K562 (cell line): ENCODE results near the gene SLC22A16. TPM values are rescaled to one million over a fixed set of nuclear protein-coding genes. Genes with fewer than 3 reads are reported as not detected.

Source experiments
- ATAC-seq: fragments of 200-7000 bp; cut with Tn5 transposase; 3 replicates; pipeline ENCODE4 v1.9.1; 2020; ENCODE audit warnings: moderate library complexity
- BruUV-seq: library from RNA; stranded (reverse); fragments of 400-500 nt; replicated peaks from 2 replicates; lab custom pipeline; 2021; lab: Mats Ljungman, UMichigan
- CTCF ChIA-PET: fragments of 300-600 bp; formaldehyde crosslinking; extraction: SDS; loops from one replicate; lab custom pipeline; 2021; ENCODE audit warnings: low intra/inter-chr PET ratio; lab: Yijun Ruan, JAX
- POLR2A ChIA-PET: fragments of 300-600, 350-650 bp; sonication (Branson Sonifier 250); formaldehyde crosslinking; extraction: SDS; loops from one replicate; lab custom pipeline; 2021; ENCODE audit warnings: antibody characterized with exemption, inconsistent platforms; lab: Yijun Ruan, JAX
- DNase-seq, 4 experiments: peaks; one replicate each; pipeline versions ENCODE4 v3.0.0 to v3.0.0-alpha.2; 2011 to 2018; ENCODE audit warnings: low spot score in 3 of 4, mixed read lengths in 3 of 4; ENCODE audit errors: extremely low read depth in 1 of 4
- FAIRE-seq: peaks from 2 replicates; lab custom pipeline; 2011; peaks lifted over from hg19 to GRCh38; lab: Jason Lieb, UNC
- H2AFZ ChIP-seq: 2 replicates; pipeline ENCODE4 v1.6.0; 2011; ENCODE audit warnings: low read depth, low read length, control low read depth, inconsistent platforms
- H3K27ac ChIP-seq: fragments of 200-600 bp; 3 replicates; pipeline ENCODE4 v1.8.0; 2011; ENCODE audit warnings: low read depth, mild to moderate bottlenecking, control low read depth, inconsistent platforms, low read length, moderate library complexity, mixed read lengths; ENCODE audit errors: extremely low read depth
- H3K27me3 ChIP-seq, 2 experiments: fragments of 300-600 bp in 1 of 2; 2 replicates in 1 of 2; 3 replicates in 1 of 2; pipeline versions ENCODE4 v1.6.0 to v1.8.0; 2011; ENCODE audit warnings: inconsistent platforms in 2 of 2, low read length in 2 of 2, mild to moderate bottlenecking in 1 of 2, mixed read lengths in 1 of 2, moderate library complexity in 1 of 2; ENCODE audit not compliant: control insufficient read depth in 2 of 2, insufficient read depth in 2 of 2
- H3K36me3 ChIP-seq: fragments of 300-600 bp; 3 replicates; pipeline ENCODE4 v1.8.0; 2011; ENCODE audit warnings: mild to moderate bottlenecking, low read length, inconsistent platforms; ENCODE audit not compliant: control insufficient read depth, insufficient read depth
- H3K4me1 ChIP-seq, 2 experiments: fragments of 200-600 bp in 1 of 2; replicated peaks in 1 of 2; 2 replicates in 1 of 2; 3 replicates in 1 of 2; pipeline versions ENCODE4 v1.5.1 to v1.8.0; 2011; ENCODE audit warnings: inconsistent platforms in 2 of 2, low read length in 2 of 2, mild to moderate bottlenecking in 1 of 2, mixed read lengths in 1 of 2, moderate library complexity in 1 of 2; ENCODE audit not compliant: control insufficient read depth in 2 of 2, insufficient read depth in 2 of 2
- H3K4me2 ChIP-seq: 2 replicates; pipeline ENCODE4 v1.6.1; 2011; ENCODE audit warnings: low read length, control low read depth, inconsistent platforms, mixed read lengths; ENCODE audit not compliant: insufficient read depth
- H3K4me3 ChIP-seq: fragments of 200-600 bp; sonication (generic), shearing (Covaris generic); 2 replicates; pipeline ENCODE4 v1.5.1; 2016; ENCODE audit warnings: control low read depth, inconsistent platforms
- H3K79me2 ChIP-seq: fragments of 200-600 bp; 3 replicates; pipeline ENCODE4 v1.8.0; 2011; ENCODE audit warnings: low read length, inconsistent platforms; ENCODE audit not compliant: control insufficient read depth, insufficient read depth
- H3K9ac ChIP-seq, 2 experiments: 2 replicates each; pipeline versions ENCODE4 v1.6.0 to v1.6.1; 2011; ENCODE audit warnings: low read depth in 2 of 2, low read length in 2 of 2, control low read depth in 1 of 2, inconsistent platforms in 1 of 2, mild to moderate bottlenecking in 1 of 2, mixed read lengths in 1 of 2; ENCODE audit not compliant: insufficient read depth in 1 of 2
- H3K9me1 ChIP-seq: one replicate; pipeline ENCODE4 v1.6.0; 2011; ENCODE audit warnings: inconsistent platforms, mild to moderate bottlenecking, low read length, moderate library complexity; ENCODE audit not compliant: control insufficient read depth, insufficient read depth
- H3K9me3 ChIP-seq: replicated peaks from 2 replicates; pipeline ENCODE4 v1.5.1; 2011; ENCODE audit warnings: low read depth, low read length, inconsistent platforms; ENCODE audit not compliant: control insufficient read depth, insufficient read depth
- H4K20me1 ChIP-seq: replicated peaks from 2 replicates; pipeline ENCODE4 v1.6.1; 2011; ENCODE audit warnings: low read length, inconsistent platforms, mixed read lengths; ENCODE audit not compliant: control insufficient read depth, insufficient read depth
- CBX2 ChIP-seq: fragments of 200-600 bp; sonication (generic); IDR thresholded peaks from one replicate; pipeline ENCODE4 v1.6.1; 2012; ENCODE audit warnings: mild to moderate bottlenecking, low read length, inconsistent platforms; ENCODE audit not compliant: insufficient read depth, poor library complexity, severe bottlenecking
- NFIX ChIP-seq: fragments of 250-450 bp; sonication (Bioruptor Pico); IDR thresholded peaks from 2 replicates; pipeline ENCODE4 v1.4.0; 2020; ENCODE audit warnings: low read depth, mild to moderate bottlenecking, moderate library complexity
- PURB ChIP-seq: sonication (generic); formaldehyde crosslinking; IDR thresholded peaks from 2 replicates; pipeline ENCODE4 v1.9.0; 2021; ENCODE audit warnings: low read depth, mild to moderate bottlenecking, missing genetic modification reagents
- WGBS: fragments of 100-300 bp; shearing (Covaris generic); methylation state at CpG from one replicate; pipeline ENCODE4 v1.1.6; 2016; ENCODE audit warnings: low coverage, mixed read lengths; ENCODE audit not compliant: insufficient coverage; ENCODE audit errors: missing lambda C conversion rate; 5-methylcytosine and 5-hydroxymethylcytosine counted together
- in situ Hi-C: fragments of 300-500 bp; cut with MboI; formaldehyde crosslinking; loops from 4 replicates; pipeline ENCODE4 v1.15.0; 2018; ENCODE audit warnings: inconsistent platforms, mixed read lengths
- intact Hi-C: fragments of 100-400 bp; cut with micrococcal nuclease; formaldehyde crosslinking; loops from 2 replicates; pipeline ENCODE4 v1.14.2; 2022
- polyA plus RNA-seq, 8 experiments: library from polyadenylated mRNA; depleted of rRNA in 4 of 8; stranded (reverse) in 5 of 8; unstranded in 3 of 8; fragments of >200 nt; fragmentation: Nextera tagmentation in 2 of 8; fragmentation: Illumina TruSeq in 1 of 8; extraction: Ambion mirVana in 2 of 8; extraction: Trizol in 1 of 8; gene quantifications; 2 replicates each; pipeline versions ENCODE4 v1.2.1 to v1.2.3, GENCODE V29; 2011 to 2014; ENCODE audit warnings: inconsistent platforms in 1 of 8, missing spikeins in 1 of 8
- total RNA-seq, 7 experiments: library from RNA; depleted of rRNA in 6 of 7; stranded (reverse); fragments of >200 nt in 6 of 7; fragmentation: Illumina TruSeq in 2 of 7; extraction: Trizol in 2 of 7; gene quantifications; 2 replicates each; pipeline versions ENCODE4 v1.2.1 to v1.2.3, GENCODE V29; 2011 to 2021; ENCODE audit warnings: low replicate concordance in 1 of 7
- TF ChIP-seq, protein P1 (sequence below): fragments of 200-800 bp; sonication (Bioruptor generic); IDR thresholded peaks from 2 replicates; pipeline ENCODE4 v1.6.1; 2017; ENCODE audit warnings: missing genetic modification characterization, missing compliant biosample characterization
- TF ChIP-seq, protein P2 (sequence below): sonication (generic); formaldehyde crosslinking; IDR thresholded peaks from 2 replicates; pipeline ENCODE4 v1.8.1; 2023; ENCODE audit warnings: mild to moderate bottlenecking, missing genetic modification reagents

The SLC22A16 gene
- total and polyA plus RNA-seq, 9 of the 15 experiments (the other 6 are each of a cell fraction or from before 2014, with no cell fraction given) = not detected

DNA sequence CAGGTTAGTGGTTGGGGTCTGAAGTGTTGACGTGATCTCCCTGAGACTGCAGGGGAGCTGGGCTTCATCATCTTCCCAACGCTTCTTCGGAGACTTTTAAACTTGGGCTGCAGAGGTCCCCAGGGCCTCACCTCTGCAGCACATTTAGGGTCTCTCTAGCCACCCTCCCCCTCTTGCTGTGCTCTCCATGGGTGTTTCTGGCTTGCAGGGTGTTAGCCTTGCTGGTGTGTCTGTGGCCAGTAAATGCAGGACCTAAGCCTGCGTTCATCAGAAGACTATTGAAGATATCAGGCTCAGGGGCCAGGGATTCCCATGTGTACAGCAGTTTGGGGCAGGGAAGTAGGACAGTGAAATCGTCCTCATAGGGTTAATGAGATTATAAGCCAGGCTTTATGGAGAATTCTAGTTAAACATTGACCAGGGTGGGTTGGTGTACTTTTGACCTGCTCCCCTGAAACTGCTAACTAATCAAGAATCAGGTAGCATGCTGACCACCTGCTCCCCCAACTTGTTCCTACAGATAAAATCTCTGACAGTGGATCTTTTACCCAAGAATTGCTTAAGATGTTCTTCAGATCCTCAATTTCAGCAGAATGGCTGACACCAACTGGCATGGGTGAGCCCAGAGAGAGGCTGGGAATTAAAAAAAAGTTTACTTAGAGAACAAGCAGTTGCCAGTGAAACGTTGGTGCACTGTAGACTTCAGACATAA, 57.2 kb downstream of the SLC22A16 start:
- FAIRE-seq (no peak), DNase-seq (no peak), ATAC-seq (no peak)
- Histone ChIP-seq H3K9me1 (no peaks in the 10 kb centered on the region), H3K36me3 (no peaks in the 10 kb centered on the region), H3K27ac (no peak overlapping the region), H3K9me3 (no peaks in the 10 kb centered on the region), H3K4me2 (no peak overlapping the region), H3K4me1 (no peaks in the 10 kb centered on the region), H4K20me1 (no peaks in the 10 kb centered on the region), H2AFZ (no peak overlapping the region), H3K27me3 (peaks cover 6 to 21% of the 10 kb centered on the region in 2 experiments; a peak in 4 of 5 replicates), H3K79me2 (no peaks in the 10 kb centered on the region), H3K4me3 (no peak overlapping the region), H3K9ac (no peak overlapping the region)
- WGBS = 1% methylated on average over 6 of the region's 6 CpGs
- no TSS peak for BruUV-seq
- intact Hi-C loops (no loop called here), in situ Hi-C loops (no loop called here)
- ChIA-PET CTCF (no interaction called here), POLR2A (no interaction called here)
- TF ChIP-seq NFIX (no peak), CBX2 (no peak), PURB (CRISPR knock-in tag) (no peak)
- TF ChIP-seq, protein P1, sequence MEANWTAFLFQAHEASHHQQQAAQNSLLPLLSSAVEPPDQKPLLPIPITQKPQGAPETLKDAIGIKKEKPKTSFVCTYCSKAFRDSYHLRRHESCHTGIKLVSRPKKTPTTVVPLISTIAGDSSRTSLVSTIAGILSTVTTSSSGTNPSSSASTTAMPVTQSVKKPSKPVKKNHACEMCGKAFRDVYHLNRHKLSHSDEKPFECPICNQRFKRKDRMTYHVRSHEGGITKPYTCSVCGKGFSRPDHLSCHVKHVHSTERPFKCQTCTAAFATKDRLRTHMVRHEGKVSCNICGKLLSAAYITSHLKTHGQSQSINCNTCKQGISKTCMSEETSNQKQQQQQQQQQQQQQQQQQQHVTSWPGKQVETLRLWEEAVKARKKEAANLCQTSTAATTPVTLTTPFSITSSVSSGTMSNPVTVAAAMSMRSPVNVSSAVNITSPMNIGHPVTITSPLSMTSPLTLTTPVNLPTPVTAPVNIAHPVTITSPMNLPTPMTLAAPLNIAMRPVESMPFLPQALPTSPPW = no peak
- TF ChIP-seq, protein P2, sequence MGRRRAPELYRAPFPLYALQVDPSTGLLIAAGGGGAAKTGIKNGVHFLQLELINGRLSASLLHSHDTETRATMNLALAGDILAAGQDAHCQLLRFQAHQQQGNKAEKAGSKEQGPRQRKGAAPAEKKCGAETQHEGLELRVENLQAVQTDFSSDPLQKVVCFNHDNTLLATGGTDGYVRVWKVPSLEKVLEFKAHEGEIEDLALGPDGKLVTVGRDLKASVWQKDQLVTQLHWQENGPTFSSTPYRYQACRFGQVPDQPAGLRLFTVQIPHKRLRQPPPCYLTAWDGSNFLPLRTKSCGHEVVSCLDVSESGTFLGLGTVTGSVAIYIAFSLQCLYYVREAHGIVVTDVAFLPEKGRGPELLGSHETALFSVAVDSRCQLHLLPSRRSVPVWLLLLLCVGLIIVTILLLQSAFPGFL = no peak
- TF ChIP-seq, all 486 proteins: peak for 0
